Measurements from ENCODE around the gene MAPK1IP1L.

DNA sequence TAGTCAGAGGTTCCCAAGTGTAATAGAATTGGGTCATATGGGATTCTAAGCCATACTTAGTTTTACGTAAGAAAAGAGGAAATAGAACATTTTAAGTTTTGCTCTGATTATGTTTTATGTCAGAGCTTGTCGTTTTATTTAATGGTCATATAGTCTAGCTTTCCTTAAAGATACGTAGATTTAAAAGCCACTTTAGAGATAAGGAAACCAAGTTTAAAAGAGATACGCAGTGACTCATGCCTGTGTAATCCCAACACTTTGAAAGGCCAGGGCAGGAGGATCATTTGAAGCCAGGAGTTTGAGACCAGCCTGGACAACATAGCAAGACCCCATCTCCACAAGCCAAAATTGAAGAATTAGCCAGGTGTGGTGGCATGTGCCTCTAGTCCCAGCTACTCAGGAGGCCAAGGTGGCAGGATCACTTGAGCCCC lies 19.5 kb downstream of the MAPK1IP1L start:
- TF ChIP-seq EZH2 (IDR thresholded peaks at IDR 0.05; ENCODE audit: insufficient read depth, poor library complexity, severe bottlenecking) (no peak), EZH2phosphoT487 (IDR thresholded peaks at IDR 0.05; ENCODE audit: insufficient read depth, low read depth) (no peak)

Measured in GM23248 (cell line).